CD4-positive, CD25-positive, alpha-beta regulatory T cell (primary cell): ENCODE results near the gene APP. TPM values are rescaled to one million over a fixed set of nuclear protein-coding genes. Genes with fewer than 3 reads are reported as not detected.

ENCODE experiments used
- ATAC-seq, 2 donors: fragments of 150-1000 bp; cut with Tn5 transposase; one replicate each; pipeline ENCODE4 v1.10.0; 2021; ENCODE audit warnings: low read depth in 2 of 2, moderate number of reproducible peaks in 2 of 2, moderate library complexity in 1 of 2
- DNase-seq, 3 donors: peaks; one replicate each; pipeline versions ENCODE4 v3.0.0 to v3.0.0-alpha.2; 2012 to 2022; ENCODE audit warnings: mixed read lengths in 1 of 3
- H3K27ac ChIP-seq: one replicate; pipeline ENCODE4 v1.7.0; 2013; ENCODE audit warnings: mild to moderate bottlenecking, low read length; ENCODE audit not compliant: insufficient read depth, poor library complexity, severe bottlenecking
- H3K27me3 ChIP-seq: one replicate; pipeline ENCODE4 v1.7.0; 2013; ENCODE audit warnings: low read length; ENCODE audit not compliant: control insufficient read depth, insufficient read depth
- H3K36me3 ChIP-seq: one replicate; pipeline ENCODE4 v1.7.0; 2013; ENCODE audit warnings: mild to moderate bottlenecking, low read length, moderate library complexity; ENCODE audit not compliant: control insufficient read depth, insufficient read depth
- H3K4me1 ChIP-seq: 2 replicates; pipeline ENCODE4 v1.7.0; 2013; ENCODE audit warnings: mild to moderate bottlenecking, low read length; ENCODE audit not compliant: insufficient read depth, control insufficient read depth, poor library complexity, severe bottlenecking
- H3K4me3 ChIP-seq: one replicate; pipeline ENCODE4 v1.7.0; 2013; ENCODE audit warnings: low read depth, mild to moderate bottlenecking, low read length, moderate library complexity
- H3K9me3 ChIP-seq, 2 experiments: 1 replicate in 1 of 2; 2 replicates in 1 of 2; pipeline ENCODE4 v1.7.0; 2013; ENCODE audit warnings: low read length in 2 of 2, mild to moderate bottlenecking in 1 of 2, moderate library complexity in 1 of 2; ENCODE audit not compliant: control insufficient read depth in 2 of 2
- H3K27ac Mint-ChIP-seq, 3 donors: one replicate each; pipeline ENCODE4 v1.8.0; 2020 to 2022; ENCODE audit warnings: mild to moderate bottlenecking in 3 of 3, mixed read lengths in 3 of 3, moderate library complexity in 2 of 3
- H3K27me3 Mint-ChIP-seq: one replicate; pipeline ENCODE4 v1.8.0; 2022; ENCODE audit warnings: mild to moderate bottlenecking, mixed read lengths
- H3K36me3 Mint-ChIP-seq: one replicate; pipeline ENCODE4 v1.8.0; 2020; ENCODE audit warnings: mixed read lengths
- H3K4me1 Mint-ChIP-seq, 4 donors: one replicate each; pipeline ENCODE4 v1.8.0; 2020 to 2022; ENCODE audit warnings: mixed read lengths in 4 of 4, mild to moderate bottlenecking in 1 of 4
- H3K4me3 Mint-ChIP-seq, 4 donors: one replicate each; pipeline ENCODE4 v1.8.0; 2020 to 2022; ENCODE audit warnings: mild to moderate bottlenecking in 4 of 4, mixed read lengths in 4 of 4, moderate library complexity in 3 of 4
- H3K9me3 Mint-ChIP-seq, 7 donors: one replicate each; pipeline ENCODE4 v1.8.0; 2020 to 2022; ENCODE audit warnings: mixed read lengths in 7 of 7, mild to moderate bottlenecking in 3 of 7, moderate library complexity in 2 of 7
- polyA plus RNA-seq, 4 donors: library from polyadenylated mRNA; unstranded; fragments of 300-500 nt; fragmentation: Illumina TruSeq; gene quantifications; one replicate each; pipeline ENCODE4 v1.2.3, GENCODE V29; 2021
- total RNA-seq: library from RNA; stranded (reverse); gene quantifications from one replicate; pipeline ENCODE4 v1.2.3, GENCODE V29; 2022

APP gene
- total and polyA plus RNA-seq, 5 donors from 2014 or later: 3.9 to 29.5 (median 7.5) TPM

GRCh38 chr21:26043891-26044290 lies 126.7 kb downstream of the APP start:
- Histone ChIP-seq H3K4me3 (no peak overlapping the region), H3K27ac (no peak overlapping the region), H3K9me3 (no peaks in the 10 kb centered on the region), H3K4me1 (no peaks in the 10 kb centered on the region), H3K27me3 (no peaks in the 10 kb centered on the region), H3K36me3 (no peaks in the 10 kb centered on the region)
- no peak overlapping the region for H3K4me3 Mint-ChIP-seq
- no peak for ATAC-seq
- no peak overlapping the region for H3K27ac Mint-ChIP-seq
- no peak for DNase-seq
- peaks cover 15% of the 10 kb centered on the region for H3K36me3 Mint-ChIP-seq
- H3K27me3 Mint-ChIP-seq: no peaks in the 10 kb centered on the region
- H3K9me3 Mint-ChIP-seq: peaks cover 0 to 1% (median 0%) of the 10 kb centered on the region in 7 donors
- peaks cover 0 to 2% (median 0%) of the 10 kb centered on the region in 4 donors for H3K4me1 Mint-ChIP-seq

GRCh38 chr21:26042181-26042876 lies 128.2 kb downstream of the APP start:
- Histone ChIP-seq H3K27me3 (no peaks in the 10 kb centered on the region), H3K27ac (no peak overlapping the region), H3K36me3 (no peaks in the 10 kb centered on the region), H3K4me1 (no peaks in the 10 kb centered on the region), H3K9me3 (no peaks in the 10 kb centered on the region), H3K4me3 (no peak overlapping the region)
- Mint-ChIP-seq H3K4me1 (peaks cover 0 to 2% (median 0%) of the 10 kb centered on the region in 4 donors), H3K27me3 (no peaks in the 10 kb centered on the region), H3K4me3 (no peak overlapping the region), H3K27ac (no peak overlapping the region), H3K36me3 (peaks cover 9% of the 10 kb centered on the region), H3K9me3 (peaks cover 0 to 1% (median 0%) of the 10 kb centered on the region in 7 donors)
- DNase-seq (no peak), ATAC-seq (no peak)

GRCh38 chr21:26041431-26042180 lies 129.0 kb downstream of the APP start:
- DNase-seq (no peak), ATAC-seq (no peak)
- Mint-ChIP-seq H3K36me3 (peaks cover 9% of the 10 kb centered on the region), H3K9me3 (peaks cover 0 to 1% (median 0%) of the 10 kb centered on the region in 7 donors), H3K27ac (no peak overlapping the region), H3K27me3 (no peaks in the 10 kb centered on the region), H3K4me1 (peaks cover 0 to 6% (median 2%) of the 10 kb centered on the region in 4 donors), H3K4me3 (no peak overlapping the region)
- Histone ChIP-seq H3K27ac (no peak overlapping the region), H3K4me3 (no peak overlapping the region), H3K9me3 (no peaks in the 10 kb centered on the region), H3K4me1 (no peaks in the 10 kb centered on the region), H3K27me3 (no peaks in the 10 kb centered on the region), H3K36me3 (no peaks in the 10 kb centered on the region)

GRCh38 chr21:26036916-26037315 lies 133.7 kb downstream of the APP start:
- Mint-ChIP-seq H3K27ac (no peak overlapping the region), H3K27me3 (no peaks in the 10 kb centered on the region), H3K9me3 (no peaks in the 10 kb centered on the region), H3K36me3 (no peaks in the 10 kb centered on the region), H3K4me1 (peaks cover 0 to 9% (median 6%) of the 10 kb centered on the region in 4 donors), H3K4me3 (no peak overlapping the region)
- H3K27ac ChIP-seq: no peak overlapping the region
- H3K4me1 ChIP-seq: no peaks in the 10 kb centered on the region
- ATAC-seq: no peak
- no peak overlapping the region for H3K4me3 ChIP-seq
- no peaks in the 10 kb centered on the region for H3K9me3 ChIP-seq
- DNase-seq: no peak
- H3K27me3 ChIP-seq: no peaks in the 10 kb centered on the region
- H3K36me3 ChIP-seq: no peaks in the 10 kb centered on the region

GRCh38 chr21:26032263-26032662 lies 138.3 kb downstream of the APP start:
- no peaks in the 10 kb centered on the region for H3K36me3 Mint-ChIP-seq
- Histone ChIP-seq H3K27ac (no peak overlapping the region), H3K27me3 (no peaks in the 10 kb centered on the region), H3K9me3 (no peaks in the 10 kb centered on the region), H3K4me3 (no peak overlapping the region), H3K36me3 (no peaks in the 10 kb centered on the region), H3K4me1 (no peaks in the 10 kb centered on the region)
- peaks cover 0 to 2% (median 0%) of the 10 kb centered on the region in 7 donors for H3K9me3 Mint-ChIP-seq
- no peak for ATAC-seq
- H3K4me3 Mint-ChIP-seq: no peak overlapping the region
- no peak for DNase-seq
- H3K27me3 Mint-ChIP-seq: no peaks in the 10 kb centered on the region
- no peak overlapping the region for H3K27ac Mint-ChIP-seq
- H3K4me1 Mint-ChIP-seq: peaks cover 0 to 9% (median 6%) of the 10 kb centered on the region in 4 donors

- DNase-seq (no peak), ATAC-seq (no peak)
- Histone ChIP-seq H3K4me1 (no peaks in the 10 kb centered on the region), H3K9me3 (no peaks in the 10 kb centered on the region), H3K36me3 (no peaks in the 10 kb centered on the region), H3K27me3 (no peaks in the 10 kb centered on the region), H3K27ac (no peak overlapping the region), H3K4me3 (no peak overlapping the region)
- Mint-ChIP-seq H3K27me3 (no peaks in the 10 kb centered on the region), H3K4me3 (no peak overlapping the region), H3K4me1 (peaks cover 0 to 5% (median 0%) of the 10 kb centered on the region in 4 donors), H3K27ac (no peak overlapping the region), H3K9me3 (peaks cover 0 to 2% (median 0%) of the 10 kb centered on the region in 7 donors), H3K36me3 (no peaks in the 10 kb centered on the region)
Observed at GRCh38 chr21:26028183-26028582, 142.4 kb downstream of the APP start.

- peaks cover 0 to 2% (median 0%) of the 10 kb centered on the region in 4 donors for H3K4me1 Mint-ChIP-seq
Observed at GRCh38 chr21:26027696-26028095, 142.9 kb downstream of the APP start.

More at GRCh38 chr21:26027696-26028095, 142.9 kb downstream of the APP start:
- Histone ChIP-seq H3K27ac (no peak overlapping the region), H3K36me3 (no peaks in the 10 kb centered on the region), H3K4me1 (no peaks in the 10 kb centered on the region), H3K27me3 (no peaks in the 10 kb centered on the region), H3K9me3 (no peaks in the 10 kb centered on the region), H3K4me3 (no peak overlapping the region)
- Mint-ChIP-seq H3K4me3 (no peak overlapping the region), H3K36me3 (no peaks in the 10 kb centered on the region), H3K9me3 (peaks cover 0 to 2% (median 0%) of the 10 kb centered on the region in 7 donors), H3K27ac (no peak overlapping the region), H3K27me3 (no peaks in the 10 kb centered on the region)
- DNase-seq: no peak
- ATAC-seq: no peak
